ENCODE results near the gene UBXN10.

UBXN10 gene

DNA sequence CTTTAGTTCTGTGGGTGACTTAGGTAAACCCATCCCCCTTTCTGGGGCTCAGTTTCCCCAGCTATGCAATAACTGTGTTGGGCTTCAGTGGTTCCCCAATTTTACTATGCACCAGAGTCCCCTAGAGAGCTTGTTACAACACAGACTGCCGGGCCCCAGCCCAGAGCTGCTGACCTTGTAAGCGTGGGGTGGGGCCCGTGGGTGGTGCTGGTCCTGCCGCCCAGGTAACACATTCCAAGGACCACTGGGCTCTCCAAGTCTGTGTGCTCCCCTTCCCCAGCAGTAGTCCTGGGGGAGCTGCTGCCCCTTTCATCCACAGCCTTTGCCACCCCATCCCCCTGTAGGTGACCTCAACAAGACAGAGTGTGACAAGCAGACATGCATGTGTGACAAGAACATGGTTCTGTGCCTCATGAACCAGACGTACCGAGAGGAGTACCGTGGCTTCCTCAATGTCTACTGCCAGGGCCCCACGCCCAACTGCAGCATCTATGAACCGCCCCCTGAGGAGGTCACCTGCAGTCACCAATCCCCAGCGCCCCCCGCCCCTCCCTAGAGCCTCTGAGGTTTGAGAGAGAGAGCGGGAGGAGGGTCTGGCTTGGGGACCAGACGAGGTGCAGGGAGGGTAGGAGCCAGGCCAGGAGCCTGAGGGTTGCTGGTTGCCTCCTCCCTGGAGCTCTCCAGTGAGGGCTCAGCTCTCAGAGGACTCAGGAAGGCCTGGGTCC is 37.9 kb upstream of the UBXN10 start:
- no peaks in the 10 kb centered on the region for H3K9me3 Mint-ChIP-seq
- peaks cover 2% of the 10 kb centered on the region for H3K4me1 Mint-ChIP-seq
- no peak overlapping the region for H3K27ac Mint-ChIP-seq
- H3K27me3 Mint-ChIP-seq: peaks cover 2% of the 10 kb centered on the region
- DNase-seq (ENCODE audit: low spot score in 2 of 2): no peak
- no peaks in the 10 kb centered on the region for H3K36me3 Mint-ChIP-seq
- no peak overlapping the region for H3K4me3 Mint-ChIP-seq
- ATAC-seq (ENCODE audit: low read depth): no peak

DNA sequence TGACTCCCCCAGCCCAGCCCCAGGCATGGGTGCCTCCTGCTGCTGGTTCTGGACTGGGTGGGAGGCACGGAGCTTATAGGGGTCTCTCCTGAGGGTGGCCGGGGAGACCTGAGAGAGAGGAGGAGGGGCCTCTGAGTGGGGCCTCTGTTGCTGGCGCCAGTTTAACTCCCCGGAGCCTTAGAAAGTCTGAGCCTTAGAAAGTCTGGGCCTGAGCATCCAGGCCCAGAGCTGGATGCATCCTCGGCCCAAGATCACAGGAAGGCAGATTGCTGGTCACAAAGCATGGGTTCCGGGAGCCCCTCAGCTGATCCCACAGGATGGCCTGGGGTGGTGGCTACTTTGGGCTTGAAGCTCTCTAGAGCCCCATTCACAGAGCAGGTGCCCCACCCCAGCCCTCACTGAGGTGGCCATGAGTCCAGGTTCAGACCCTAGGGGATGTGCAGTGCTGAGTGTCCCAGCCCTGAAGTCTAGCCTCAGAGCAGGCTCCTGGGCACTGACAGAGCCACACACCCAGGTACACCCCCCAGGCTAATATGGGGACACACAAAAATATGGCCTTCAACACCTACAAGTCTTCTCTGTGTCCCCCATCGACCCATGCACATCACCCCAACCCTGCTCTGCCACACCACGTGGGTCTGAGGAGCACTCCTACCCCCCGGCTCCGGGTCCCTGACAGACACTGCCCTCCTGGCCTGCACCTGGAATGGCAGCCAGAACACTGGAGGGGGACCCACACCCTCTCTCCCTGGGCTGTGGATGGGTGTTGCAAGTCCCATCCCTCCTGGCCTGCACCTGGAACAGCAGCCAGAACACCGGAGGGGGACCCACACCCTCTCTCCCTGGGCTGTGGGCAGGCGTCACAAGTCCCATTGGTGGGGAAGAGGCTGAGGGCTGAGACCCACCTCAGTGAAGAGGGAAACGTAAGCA is 37.1 kb upstream of the UBXN10 start:
- Mint-ChIP-seq H3K4me3 (no peak overlapping the region), H3K27me3 (peaks cover 2% of the 10 kb centered on the region), H3K9me3 (no peaks in the 10 kb centered on the region)

DNA sequence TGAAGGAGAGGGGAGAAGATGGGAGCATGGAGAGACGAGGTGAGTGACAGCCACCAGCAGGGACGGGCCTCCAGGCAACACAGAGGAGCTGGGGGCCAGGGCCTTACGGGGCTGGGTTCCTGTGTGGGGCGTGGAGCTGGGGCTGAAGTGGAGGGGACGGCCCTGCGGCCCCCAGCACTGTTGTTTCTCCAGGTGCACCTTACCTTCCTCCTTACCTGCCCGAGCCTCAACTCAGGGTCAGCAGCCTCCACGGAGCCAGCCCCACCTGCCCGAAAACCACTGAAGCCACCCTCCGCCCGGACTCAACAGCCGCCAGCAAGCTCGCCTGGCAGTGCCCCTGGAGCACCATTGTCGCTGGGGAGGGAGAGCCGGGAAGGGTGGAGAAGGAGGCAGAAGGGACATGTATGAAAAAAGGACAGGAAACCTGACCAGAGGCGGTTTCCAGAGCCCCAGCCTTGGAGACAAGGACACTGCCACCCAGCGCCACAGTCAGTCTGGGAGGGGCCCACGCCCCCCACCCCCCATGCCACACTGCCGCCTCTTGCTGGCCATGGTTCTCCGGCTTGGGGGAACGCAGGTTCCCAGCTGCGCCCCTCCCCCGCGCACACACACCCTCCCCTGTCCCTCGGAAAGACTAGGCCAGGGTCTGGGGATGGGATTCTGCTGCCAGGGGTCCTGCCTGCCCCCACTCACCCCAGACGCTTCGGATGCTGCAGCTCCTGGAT is 36.1 kb upstream of the UBXN10 start:
- Mint-ChIP-seq H3K4me1 (peaks cover 8% of the 10 kb centered on the region), H3K9me3 (no peaks in the 10 kb centered on the region), H3K27ac (no peak overlapping the region), H3K27me3 (peaks cover 2% of the 10 kb centered on the region), H3K36me3 (no peaks in the 10 kb centered on the region), H3K4me3 (no peak overlapping the region)
- DNase-seq (ENCODE audit: low spot score in 2 of 2) (no peak), ATAC-seq (ENCODE audit: low read depth) (no peak)

More for the DNA sequence above, 37.1 kb upstream of the UBXN10 start:
- no peak for DNase-seq (ENCODE audit: low spot score in 2 of 2)
- ATAC-seq (ENCODE audit: low read depth): no peak
- Mint-ChIP-seq H3K27ac (no peak overlapping the region), H3K36me3 (no peaks in the 10 kb centered on the region), H3K4me1 (peaks cover 2% of the 10 kb centered on the region)

- peaks cover 2% of the 10 kb centered on the region for H3K27me3 Mint-ChIP-seq
- H3K36me3 Mint-ChIP-seq: no peaks in the 10 kb centered on the region
- no peaks in the 10 kb centered on the region for H3K9me3 Mint-ChIP-seq
- no peak overlapping the region for H3K27ac Mint-ChIP-seq
- no peak for DNase-seq (ENCODE audit: low spot score in 2 of 2)
- no peak for ATAC-seq (ENCODE audit: low read depth)
- no peak overlapping the region for H3K4me3 Mint-ChIP-seq
- peaks cover 9% of the 10 kb centered on the region for H3K4me1 Mint-ChIP-seq
Measured at GRCh38 chr1:20150326-20150705, 35.6 kb upstream of the UBXN10 start.

DNA sequence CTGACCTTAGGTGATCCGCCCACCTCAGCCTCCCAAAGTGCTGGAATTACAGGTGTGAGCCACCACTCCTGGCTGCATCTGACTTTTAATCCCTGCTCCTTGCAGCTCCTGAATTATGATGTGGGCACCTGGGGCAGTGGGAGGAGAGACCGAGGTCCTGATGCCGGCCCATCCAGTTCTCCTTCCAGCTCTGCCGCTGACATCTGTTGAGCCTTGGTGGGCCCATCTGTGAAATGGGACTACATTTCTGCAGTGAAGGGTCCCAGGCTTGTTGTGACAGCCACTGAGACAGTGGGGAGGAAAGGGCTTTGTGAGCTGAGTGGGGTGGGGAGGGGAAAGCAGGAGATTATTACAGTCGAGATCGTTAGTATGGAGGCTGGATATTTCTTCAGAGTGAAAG is 34.9 kb upstream of the UBXN10 start:
- ATAC-seq (ENCODE audit: low read depth): no peak
- DNase-seq (ENCODE audit: low spot score in 2 of 2): no peak
- Mint-ChIP-seq H3K9me3 (no peaks in the 10 kb centered on the region), H3K27me3 (peaks cover 2% of the 10 kb centered on the region), H3K4me3 (no peak overlapping the region), H3K4me1 (peaks cover 9% of the 10 kb centered on the region), H3K27ac (no peak overlapping the region), H3K36me3 (no peaks in the 10 kb centered on the region)

DNA sequence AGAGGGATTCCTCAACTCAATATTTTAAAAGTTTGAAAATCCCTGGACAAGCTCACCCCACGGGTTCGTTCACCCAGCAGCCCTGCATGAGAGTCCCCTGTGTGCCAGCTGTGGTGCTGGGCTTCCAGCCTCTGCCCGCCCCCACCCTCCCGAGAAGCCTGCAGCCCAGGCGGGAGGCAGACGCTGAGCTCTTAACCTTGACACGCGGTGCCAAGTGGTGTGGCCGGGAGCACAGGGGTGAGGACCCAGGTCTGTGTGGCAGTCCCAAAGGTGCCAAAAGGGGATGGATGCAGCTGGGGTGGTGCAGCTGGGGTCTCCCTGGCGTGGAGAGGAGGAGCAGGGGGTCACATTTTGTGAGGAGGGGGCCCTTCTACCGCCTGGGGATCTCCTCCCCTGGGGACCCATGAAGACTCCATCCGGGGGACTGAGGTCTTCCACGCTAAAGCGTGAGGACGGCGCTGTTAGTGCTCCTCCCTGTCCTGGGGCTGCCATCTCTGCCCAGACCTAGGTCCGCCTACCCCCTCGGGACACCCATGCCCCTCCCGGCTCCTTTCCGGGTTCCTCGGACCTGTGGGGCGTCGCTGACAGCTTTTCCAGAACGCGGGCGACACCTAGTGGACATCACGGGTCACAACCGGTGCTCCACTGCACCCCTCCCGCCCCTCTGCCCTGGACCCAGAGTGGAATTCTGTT is 33.8 kb upstream of the UBXN10 start:
- Mint-ChIP-seq H3K27me3 (peaks cover 2% of the 10 kb centered on the region), H3K9me3 (no peaks in the 10 kb centered on the region), H3K4me1 (peaks cover 9% of the 10 kb centered on the region), H3K36me3 (no peaks in the 10 kb centered on the region), H3K4me3 (peak overlapping the region; percentile 80), H3K27ac (peak overlapping the region; percentile 40)
- ATAC-seq (ENCODE audit: low read depth) (peak; percentile 95), DNase-seq (ENCODE audit: low spot score in 2 of 2) (peak; percentile 80 to 89)

DNA sequence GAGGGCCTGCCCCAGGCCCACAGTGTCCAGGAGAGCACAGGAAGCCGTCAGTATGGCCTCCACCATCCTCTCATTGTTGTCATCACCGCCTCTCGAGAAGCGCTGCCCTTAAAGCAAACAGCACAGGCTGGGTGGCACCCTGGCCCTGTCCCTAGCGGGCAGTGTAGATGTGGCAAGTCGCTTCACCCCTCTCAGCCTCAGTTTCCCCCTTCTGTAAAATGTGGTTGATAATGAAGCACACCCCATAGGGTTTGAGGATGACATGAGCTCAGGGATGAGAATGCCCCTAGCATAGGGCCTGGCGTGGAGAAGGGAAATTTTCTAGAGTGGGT is 33.3 kb upstream of the UBXN10 start:
- DNase-seq (ENCODE audit: low spot score in 2 of 2) (no peak), ATAC-seq (ENCODE audit: low read depth) (peak; percentile 5)
- Mint-ChIP-seq H3K36me3 (peaks cover 3% of the 10 kb centered on the region), H3K27ac (peak overlapping the region; percentile 40), H3K4me3 (peak overlapping the region; percentile 80), H3K27me3 (peaks cover 2% of the 10 kb centered on the region), H3K9me3 (peaks cover 1% of the 10 kb centered on the region), H3K4me1 (peaks cover 9% of the 10 kb centered on the region)

GRCh38 chr1:20153000-20153418 is 32.9 kb upstream of the UBXN10 start:
- Mint-ChIP-seq H3K27ac (no peak overlapping the region), H3K27me3 (peaks cover 2% of the 10 kb centered on the region), H3K9me3 (peaks cover 2% of the 10 kb centered on the region), H3K36me3 (peaks cover 3% of the 10 kb centered on the region), H3K4me1 (peaks cover 9% of the 10 kb centered on the region), H3K4me3 (no peak overlapping the region)
- ATAC-seq (ENCODE audit: low read depth) (no peak), DNase-seq (ENCODE audit: low spot score in 2 of 2) (no peak)

DNA sequence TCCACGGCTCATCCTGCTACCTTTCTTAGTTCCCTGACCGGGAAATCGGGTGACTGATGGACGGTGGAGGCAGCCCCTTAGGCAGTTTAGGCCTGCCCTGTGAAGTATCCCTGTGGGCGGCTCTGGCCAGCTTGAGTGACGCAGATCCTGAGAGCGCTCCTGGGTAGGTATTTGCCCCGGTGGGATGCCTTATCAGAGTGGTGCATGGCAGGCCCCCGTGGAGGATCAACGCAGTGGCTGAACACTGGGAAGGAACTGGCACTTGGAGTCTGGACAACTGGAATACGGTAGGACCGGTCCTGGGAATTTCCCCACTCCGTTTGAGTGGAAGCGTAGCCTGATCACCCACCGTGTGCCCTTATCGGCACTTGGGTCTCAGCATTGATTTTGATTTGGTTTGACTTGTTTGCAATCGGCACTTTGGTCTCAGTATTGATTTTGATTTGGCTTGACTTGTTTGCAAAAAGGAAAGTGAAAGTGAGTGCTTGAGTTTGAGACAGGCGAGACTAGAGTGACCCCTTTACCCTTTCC is 31.5 kb upstream of the UBXN10 start:
- Mint-ChIP-seq H3K9me3 (peaks cover 6% of the 10 kb centered on the region), H3K4me3 (no peak overlapping the region)
- DNase-seq (ENCODE audit: low spot score in 2 of 2): no peak

GRCh38 chr1:20158358-20159070 is 27.4 kb upstream of the UBXN10 start:
- no peak for ATAC-seq (ENCODE audit: low read depth)
- Mint-ChIP-seq H3K36me3 (peaks cover 4% of the 10 kb centered on the region), H3K4me1 (peaks cover 7% of the 10 kb centered on the region), H3K27ac (no peak overlapping the region), H3K4me3 (no peak overlapping the region), H3K27me3 (no peaks in the 10 kb centered on the region), H3K9me3 (peaks cover 20% of the 10 kb centered on the region)
- DNase-seq (ENCODE audit: low spot score in 2 of 2): no peak

More for the DNA sequence above, 31.5 kb upstream of the UBXN10 start:
- Mint-ChIP-seq H3K27me3 (peaks cover 1% of the 10 kb centered on the region), H3K4me1 (peaks cover 9% of the 10 kb centered on the region), H3K36me3 (peaks cover 3% of the 10 kb centered on the region), H3K27ac (no peak overlapping the region)
- no peak for ATAC-seq (ENCODE audit: low read depth)

- no peaks in the 10 kb centered on the region for H3K4me1 Mint-ChIP-seq
- DNase-seq (ENCODE audit: low spot score in 2 of 2) (no peak), ATAC-seq (ENCODE audit: low read depth) (no peak)
- H3K9me3 Mint-ChIP-seq: peaks cover 24% of the 10 kb centered on the region
- peaks cover under 1% of the 10 kb centered on the region for H3K27me3 Mint-ChIP-seq
- no peak overlapping the region for H3K4me3 Mint-ChIP-seq
- H3K27ac Mint-ChIP-seq: no peak overlapping the region
- H3K36me3 Mint-ChIP-seq: peaks cover 6% of the 10 kb centered on the region
Measured at GRCh38 chr1:20160034-20160433, 25.9 kb upstream of the UBXN10 start.

GRCh38 chr1:20164694-20165202 is 21.1 kb upstream of the UBXN10 start:
- peaks cover 6% of the 10 kb centered on the region for H3K36me3 Mint-ChIP-seq
- peaks cover 3% of the 10 kb centered on the region for H3K4me1 Mint-ChIP-seq
- ATAC-seq (ENCODE audit: low read depth): no peak
- peaks cover 23% of the 10 kb centered on the region for H3K9me3 Mint-ChIP-seq
- no peak for DNase-seq (ENCODE audit: low spot score in 2 of 2)
- H3K4me3 Mint-ChIP-seq: no peak overlapping the region
- no peak overlapping the region for H3K27ac Mint-ChIP-seq
- H3K27me3 Mint-ChIP-seq: peaks cover 14% of the 10 kb centered on the region

GRCh38 chr1:20165522-20165951 is 20.4 kb upstream of the UBXN10 start:
- Mint-ChIP-seq H3K9me3 (peaks cover 22% of the 10 kb centered on the region), H3K36me3 (peaks cover 6% of the 10 kb centered on the region), H3K4me1 (peaks cover 5% of the 10 kb centered on the region), H3K27me3 (peaks cover 14% of the 10 kb centered on the region), H3K27ac (no peak overlapping the region), H3K4me3 (no peak overlapping the region)
- ATAC-seq (ENCODE audit: low read depth) (peak; percentile 32), DNase-seq (ENCODE audit: low spot score in 2 of 2) (no peak)

Data from memory B cell (primary cell).